COR-L47 (cell line): ENCODE data around the gene NEK1.

Source experiments
- DNase-seq: peaks from one replicate; lab custom pipeline; 2025; lab: John Stamatoyannopoulos, UW

Gene NEK1

DNA sequence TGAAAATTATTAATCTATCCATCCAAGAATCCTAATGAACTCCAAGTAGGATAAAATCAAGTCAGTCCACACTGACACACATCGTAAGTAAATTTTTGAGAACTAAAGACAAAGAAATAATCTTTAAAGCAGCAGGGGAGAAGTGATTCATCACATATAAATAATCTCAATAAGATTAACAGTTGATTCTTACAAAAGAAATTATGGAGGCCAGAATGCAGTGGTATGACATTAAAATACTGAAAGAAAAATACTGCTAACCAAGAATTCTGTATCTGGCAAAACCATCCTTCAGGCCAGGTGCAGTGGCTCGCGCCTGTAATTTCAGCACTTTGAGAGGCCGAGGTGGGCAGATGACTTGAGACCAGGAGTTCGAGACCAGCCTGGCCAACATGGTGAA, 245.6 kb downstream of the NEK1 start:
- no peak for DNase-seq

- DNase-seq: no peak
These were observed 249.8 kb downstream of the NEK1 start for GRCh38 chr4:169362607-169363006.

DNA sequence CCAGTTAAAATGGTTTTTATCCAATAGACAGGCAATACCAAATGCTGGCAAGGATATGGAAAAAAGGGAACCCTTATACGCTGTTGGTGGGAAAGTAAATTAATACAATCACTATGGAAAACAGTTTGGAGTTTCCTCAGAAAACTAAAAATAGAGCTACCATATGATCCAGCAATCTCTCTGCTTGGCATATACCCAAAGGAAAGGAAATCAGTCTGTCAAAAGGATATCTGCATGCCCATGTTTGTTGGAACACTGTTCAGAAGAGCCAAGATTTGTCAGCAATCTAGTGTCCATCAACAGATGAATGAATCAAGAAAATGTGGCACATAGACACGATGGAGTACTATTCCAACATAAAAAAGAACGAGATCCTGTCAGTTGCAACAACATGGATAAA, 250.6 kb downstream of the NEK1 start:
- no peak for DNase-seq

DNA sequence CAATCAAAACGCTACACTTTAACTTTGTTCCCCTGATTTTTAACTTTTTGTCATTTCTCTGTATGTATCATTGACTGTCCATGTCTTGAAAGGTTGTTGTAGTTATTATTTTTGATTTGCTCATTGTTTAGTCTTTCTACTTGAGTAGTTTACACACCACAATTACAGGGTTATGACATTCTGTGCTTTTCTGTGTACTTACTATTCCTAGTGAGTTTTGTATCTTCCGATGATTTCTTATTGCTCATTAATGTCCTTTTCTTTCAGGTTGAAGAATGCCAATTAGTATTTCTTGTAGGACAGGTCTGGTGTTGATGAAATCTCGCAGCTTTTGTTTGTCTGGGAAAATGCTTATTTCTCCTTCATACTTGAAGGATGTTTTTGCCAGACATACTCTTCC, 252.4 kb downstream of the NEK1 start:
- no peak for DNase-seq

GRCh38 chr4:169352360-169352759, 260.0 kb downstream of the NEK1 start:
- DNase-seq: no peak

DNA sequence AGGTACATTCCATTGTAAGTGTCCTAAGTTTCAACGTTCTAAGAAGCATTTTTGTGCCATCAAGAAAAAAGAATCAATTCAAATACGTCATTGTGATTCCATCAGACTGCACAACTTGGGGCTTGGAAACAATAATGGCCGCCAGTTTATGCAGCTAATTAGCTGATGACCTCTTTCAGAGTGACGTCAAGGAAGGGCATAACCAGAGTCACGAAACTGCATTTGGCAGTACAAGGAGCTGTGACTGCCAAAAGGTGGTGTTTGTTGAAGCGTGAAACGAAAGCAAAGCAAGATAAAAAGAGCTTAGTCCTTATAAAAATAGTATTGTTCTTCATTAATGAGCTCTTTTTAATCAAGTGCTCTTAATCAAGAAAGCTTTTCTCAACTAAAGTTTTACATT, 260.5 kb downstream of the NEK1 start:
- DNase-seq: no peak

GRCh38 chr4:169348541-169348940, 263.8 kb downstream of the NEK1 start:
- DNase-seq: no peak

DNA sequence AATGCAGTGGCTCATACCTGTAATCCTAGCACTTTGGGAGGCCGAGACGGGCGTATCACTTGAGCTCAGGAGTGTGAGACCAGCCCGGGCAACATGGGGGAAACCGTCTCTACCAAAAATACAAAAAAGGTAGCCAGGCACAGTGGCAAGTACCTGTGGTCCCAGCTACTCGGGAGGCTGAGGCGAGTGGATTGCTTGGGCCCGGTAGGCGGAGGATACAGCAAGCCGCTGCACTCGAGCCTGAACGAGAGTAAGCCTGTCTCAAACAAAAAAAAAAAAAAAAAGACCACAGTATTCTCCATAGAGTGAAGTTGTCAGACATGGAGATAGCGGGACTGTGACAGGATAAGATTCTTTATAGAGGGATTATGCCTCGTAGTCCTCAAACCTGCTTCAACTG, 265.5 kb downstream of the NEK1 start:
- DNase-seq: no peak

DNA sequence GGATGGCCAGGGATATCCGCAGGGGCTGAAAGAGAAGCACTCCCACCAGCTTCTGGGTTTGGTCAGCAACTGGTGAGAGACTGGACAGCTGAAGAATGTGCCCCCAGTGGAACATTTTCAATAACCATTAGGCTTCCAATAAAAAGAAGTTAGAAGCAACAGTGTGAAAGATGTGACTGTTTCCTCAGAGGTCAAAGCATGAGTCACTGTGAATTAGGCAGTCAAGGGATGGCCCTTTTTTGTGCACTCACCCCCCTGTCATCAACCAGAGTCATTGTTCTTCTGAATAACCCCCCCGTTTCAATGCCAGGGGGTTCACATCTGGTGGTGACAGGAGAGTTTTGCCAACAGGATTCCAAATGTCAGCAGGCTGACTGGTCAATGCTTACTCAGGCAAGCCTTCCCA, 267.1 kb downstream of the NEK1 start:
- DNase-seq: no peak
